Measurements from ENCODE around the gene STOML2.

The STOML2 gene

GRCh38 chr9:35134920-35135319 is 32.0 kb upstream of the STOML2 start:
- no peaks in the 10 kb centered on the region for H3F3A ChIP-seq (ENCODE audit: insufficient read depth, low read length)
- no peak overlapping the region for H3K27ac ChIP-seq (ENCODE audit: low read depth, low read length, poor library complexity, severe bottlenecking)
- TF ChIP-seq EZH2 (IDR thresholded peaks at IDR 0.05; ENCODE audit: borderline replicate concordance, low read length) (no peak), CTCF (IDR thresholded peaks at IDR 0.05; ENCODE audit: low read length) (no peak)
- H3K9me3 ChIP-seq (ENCODE audit: low read length) = peaks cover 3% of the 10 kb centered on the region; the same call in 1 of the 2 replicates
- no peaks in the 10 kb centered on the region for H3K9me2 ChIP-seq (ENCODE audit: low read depth, low read length)
- no peaks in the 10 kb centered on the region for H3K36me3 ChIP-seq (ENCODE audit: insufficient read depth, low read length)
- no peaks in the 10 kb centered on the region for H3K4me1 ChIP-seq (ENCODE audit: insufficient read depth, low read length, severe bottlenecking)
- H4K20me1 ChIP-seq (ENCODE audit: insufficient read depth, low read length) = no peaks in the 10 kb centered on the region
- no peaks in the 10 kb centered on the region for H3K27me3 ChIP-seq (ENCODE audit: insufficient read depth, low read length)
- no peak overlapping the region for H2AFZ ChIP-seq (ENCODE audit: low read length)
- no peak overlapping the region for H3K4me3 ChIP-seq (ENCODE audit: low read depth, low read length, poor library complexity, severe bottlenecking)
- no peak overlapping the region for H3K9ac ChIP-seq (ENCODE audit: low read length)
- H3K4me2 ChIP-seq (ENCODE audit: low read length) = no peak overlapping the region
- no peaks in the 10 kb centered on the region for H3K79me2 ChIP-seq (ENCODE audit: insufficient read depth, low read length)

- Histone ChIP-seq H3K4me1 (ENCODE audit: insufficient read depth, low read length, severe bottlenecking) (peaks cover 25% of the 10 kb centered on the region), H4K20me1 (ENCODE audit: insufficient read depth, low read length) (no peaks in the 10 kb centered on the region), H3K9me3 (ENCODE audit: low read length) (no peaks in the 10 kb centered on the region), H3K4me2 (ENCODE audit: low read length) (peak overlapping the region; percentile 95), H3K27ac (ENCODE audit: low read depth, low read length, poor library complexity, severe bottlenecking) (peak overlapping the region; percentile 68), H3K79me2 (ENCODE audit: insufficient read depth, low read length) (no peaks in the 10 kb centered on the region), H3F3A (ENCODE audit: insufficient read depth, low read length) (no peaks in the 10 kb centered on the region), H2AFZ (ENCODE audit: low read length) (no peak overlapping the region), H3K9me2 (ENCODE audit: low read depth, low read length) (no peaks in the 10 kb centered on the region), H3K27me3 (ENCODE audit: insufficient read depth, low read length) (no peaks in the 10 kb centered on the region), H3K36me3 (ENCODE audit: insufficient read depth, low read length) (no peaks in the 10 kb centered on the region), H3K4me3 (ENCODE audit: low read depth, low read length, poor library complexity, severe bottlenecking) (peak overlapping the region; percentile 71), H3K9ac (ENCODE audit: low read length) (no peak overlapping the region)
- TF ChIP-seq EZH2 (IDR thresholded peaks at IDR 0.05; ENCODE audit: borderline replicate concordance, low read length) (no peak), CTCF (IDR thresholded peaks at IDR 0.05; ENCODE audit: low read length) (peak; percentile 91)
Measured at GRCh38 chr9:35116898-35117551, 14.1 kb upstream of the STOML2 start.

- Histone ChIP-seq H3K79me2 (ENCODE audit: insufficient read depth, low read length) (no peaks in the 10 kb centered on the region), H2AFZ (ENCODE audit: low read length) (no peak overlapping the region), H3K36me3 (ENCODE audit: insufficient read depth, low read length) (no peaks in the 10 kb centered on the region), H3K9me2 (ENCODE audit: low read depth, low read length) (no peaks in the 10 kb centered on the region), H3K27me3 (ENCODE audit: insufficient read depth, low read length) (no peaks in the 10 kb centered on the region), H3K4me1 (ENCODE audit: insufficient read depth, low read length, severe bottlenecking) (peaks cover 29% of the 10 kb centered on the region), H4K20me1 (ENCODE audit: insufficient read depth, low read length) (no peaks in the 10 kb centered on the region), H3F3A (ENCODE audit: insufficient read depth, low read length) (no peaks in the 10 kb centered on the region), H3K27ac (ENCODE audit: low read depth, low read length, poor library complexity, severe bottlenecking) (peak overlapping the region; percentile 68), H3K4me2 (ENCODE audit: low read length) (peak overlapping the region; percentile 95), H3K9ac (ENCODE audit: low read length) (no peak overlapping the region; the same call in 1 of the 2 replicates), H3K9me3 (ENCODE audit: low read length) (no peaks in the 10 kb centered on the region), H3K4me3 (ENCODE audit: low read depth, low read length, poor library complexity, severe bottlenecking) (peak overlapping the region; percentile 71)
- TF ChIP-seq EZH2 (IDR thresholded peaks at IDR 0.05; ENCODE audit: borderline replicate concordance, low read length) (no peak), CTCF (IDR thresholded peaks at IDR 0.05; ENCODE audit: low read length) (no peak)
Measured at GRCh38 chr9:35116539-35116897, 13.6 kb upstream of the STOML2 start.
